DMS 273 (cell line): ENCODE measurements around the gene CNOT3.
"Not testable (repeated sequence)": the region's sequence is repeated elsewhere in the genome, so short reads cannot be mapped to it uniquely, and the experiment has no call there.

Experiments used
- DNase-seq: peaks from one replicate; lab custom pipeline; 2025; ENCODE audit not compliant: unreplicated experiment; lab: John Stamatoyannopoulos, UW

Gene CNOT3

GRCh38 chr19:54137699-54138488 is at the start of gene CNOT3:
CNOT3 (plus strand) TSS chr19:54137762; CDS start chr19:54142979, 5,217 bp downstream.
- peak; percentile 54 for DNase-seq

- DNase-seq = no peak
Observed at GRCh38 chr19:54094426-54095000, 43.0 kb upstream of the CNOT3 start.

GRCh38 chr19:54095136-54095858 is 42.3 kb upstream of the CNOT3 start:
- DNase-seq = no peak

GRCh38 chr19:54095859-54096616 is 41.5 kb upstream of the CNOT3 start:
- DNase-seq = peak; percentile 72

- DNase-seq = peak; percentile 36
Observed at GRCh38 chr19:54096617-54097106, 40.9 kb upstream of the CNOT3 start.

- no peak for DNase-seq
Observed at GRCh38 chr19:54099190-54099902, 38.2 kb upstream of the CNOT3 start.

- DNase-seq = not testable (repeated sequence)
Observed at GRCh38 chr19:54099903-54100255, 37.7 kb upstream of the CNOT3 start.

GRCh38 chr19:54100561-54100960 is 37.0 kb upstream of the CNOT3 start, which contains the start of gene OSCAR:
OSCAR (minus strand) TSS chr19:54100803; CDS start chr19:54100792, 11 bp downstream.
- no peak for DNase-seq

- peak; percentile 99 for DNase-seq
Observed at GRCh38 chr19:54102421-54103169, 35.0 kb upstream of the CNOT3 start, which contains the start of gene NDUFA3. NDUFA3 (plus strand) TSS chr19:54102855; CDS start chr19:54102879, 24 bp downstream.

GRCh38 chr19:54104998-54105715 is 32.4 kb upstream of the CNOT3 start:
- DNase-seq = no peak

GRCh38 chr19:54105796-54106195 is 31.8 kb upstream of the CNOT3 start:
- DNase-seq = no peak

GRCh38 chr19:54106716-54107115 is 30.8 kb upstream of the CNOT3 start:
- DNase-seq = no peak

GRCh38 chr19:54107876-54108490 is 29.6 kb upstream of the CNOT3 start:
- no peak for DNase-seq

- no peak for DNase-seq
Observed at GRCh38 chr19:54108496-54108895, 29.1 kb upstream of the CNOT3 start.

GRCh38 chr19:54109651-54110050 is 27.9 kb upstream of the CNOT3 start:
- DNase-seq = peak; percentile 26

GRCh38 chr19:54114340-54115108 is 23.0 kb upstream of the CNOT3 start:
- peak; percentile 65 for DNase-seq
